Measurements from ENCODE around the gene KIF16B. TPM values are rescaled to one million over a fixed set of nuclear protein-coding genes. Genes with fewer than 3 reads are reported as not detected.

The KIF16B gene
- total RNA-seq, 1 donor from 2014 or later, result 9.1 TPM

DNA sequence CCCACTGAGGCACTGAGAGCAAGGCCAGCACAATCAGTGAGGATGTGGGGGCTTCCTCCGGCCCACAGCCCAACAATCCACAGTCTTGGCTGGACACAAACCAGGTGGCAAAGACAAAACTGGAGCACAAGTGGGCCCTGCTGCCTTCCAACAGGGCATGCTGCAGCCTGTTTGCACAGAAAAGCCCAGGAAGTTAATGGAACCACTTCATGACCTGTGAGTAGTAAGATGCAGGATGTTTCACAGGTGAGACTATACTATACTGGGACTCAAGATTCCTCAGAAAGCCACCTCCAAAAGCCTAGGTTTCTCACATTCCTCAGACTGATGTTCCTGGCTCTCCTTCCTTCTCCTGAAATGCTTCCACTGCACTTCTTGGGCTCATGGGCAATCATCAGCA, 235.5 kb downstream of the KIF16B start:
- no peak for ATAC-seq (ENCODE audit: low read depth)
- intact Hi-C loops (cut with micrococcal nuclease), result no loop called here
- peaks cover 11% of the 10 kb centered on the region for H3K9me3 Mint-ChIP-seq
- TF ChIP-seq, protein P1, sequence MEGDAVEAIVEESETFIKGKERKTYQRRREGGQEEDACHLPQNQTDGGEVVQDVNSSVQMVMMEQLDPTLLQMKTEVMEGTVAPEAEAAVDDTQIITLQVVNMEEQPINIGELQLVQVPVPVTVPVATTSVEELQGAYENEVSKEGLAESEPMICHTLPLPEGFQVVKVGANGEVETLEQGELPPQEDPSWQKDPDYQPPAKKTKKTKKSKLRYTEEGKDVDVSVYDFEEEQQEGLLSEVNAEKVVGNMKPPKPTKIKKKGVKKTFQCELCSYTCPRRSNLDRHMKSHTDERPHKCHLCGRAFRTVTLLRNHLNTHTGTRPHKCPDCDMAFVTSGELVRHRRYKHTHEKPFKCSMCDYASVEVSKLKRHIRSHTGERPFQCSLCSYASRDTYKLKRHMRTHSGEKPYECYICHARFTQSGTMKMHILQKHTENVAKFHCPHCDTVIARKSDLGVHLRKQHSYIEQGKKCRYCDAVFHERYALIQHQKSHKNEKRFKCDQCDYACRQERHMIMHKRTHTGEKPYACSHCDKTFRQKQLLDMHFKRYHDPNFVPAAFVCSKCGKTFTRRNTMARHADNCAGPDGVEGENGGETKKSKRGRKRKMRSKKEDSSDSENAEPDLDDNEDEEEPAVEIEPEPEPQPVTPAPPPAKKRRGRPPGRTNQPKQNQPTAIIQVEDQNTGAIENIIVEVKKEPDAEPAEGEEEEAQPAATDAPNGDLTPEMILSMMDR (IDR thresholded peaks at IDR 0.05), result no peak
- no peak overlapping the region for H3K4me3 Mint-ChIP-seq
- H3K4me1 Mint-ChIP-seq, result no peaks in the 10 kb centered on the region
- H3K27ac Mint-ChIP-seq, result no peak overlapping the region
- H3K36me3 Mint-ChIP-seq (ENCODE audit: low read depth), result peaks cover 28% of the 10 kb centered on the region
- no peak for DNase-seq
- ChIA-PET POLR2A (no interaction called here), CTCF (no interaction called here)
- H3K27me3 Mint-ChIP-seq, result no peaks in the 10 kb centered on the region

DNA sequence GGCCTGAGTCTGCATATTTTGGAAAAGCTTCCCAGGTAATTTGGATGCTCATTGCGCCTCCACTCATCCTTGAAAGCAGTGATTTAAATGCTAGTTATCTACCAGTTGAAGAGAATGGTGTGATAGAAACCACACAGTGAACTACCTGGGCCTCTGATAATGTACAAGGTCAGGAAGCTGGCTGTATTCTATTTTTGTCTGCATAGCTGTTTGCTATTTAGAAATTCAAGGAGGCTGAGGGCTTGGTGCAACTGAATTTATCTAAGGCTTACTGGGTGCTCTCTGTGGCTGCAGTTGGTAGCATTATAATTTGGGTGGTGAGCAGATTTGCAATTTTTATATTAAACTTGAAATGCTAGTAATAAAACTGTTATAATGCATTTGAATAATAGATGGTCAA, 245.6 kb downstream of the KIF16B start:
- Mint-ChIP-seq H3K9me3 (peaks cover 13% of the 10 kb centered on the region), H3K27me3 (no peaks in the 10 kb centered on the region), H3K4me1 (peaks cover 2% of the 10 kb centered on the region), H3K4me3 (no peak overlapping the region), H3K27ac (no peak overlapping the region), H3K36me3 (ENCODE audit: low read depth) (peaks cover 40% of the 10 kb centered on the region)
- CTCF ChIA-PET, result no interaction called here
- ATAC-seq (ENCODE audit: low read depth) (no peak), DNase-seq (no peak)
- intact Hi-C loops (cut with micrococcal nuclease), result no loop called here
- POLR2A ChIA-PET, result no interaction called here
- TF ChIP-seq, protein P1 (IDR thresholded peaks at IDR 0.05), result no peak

DNA sequence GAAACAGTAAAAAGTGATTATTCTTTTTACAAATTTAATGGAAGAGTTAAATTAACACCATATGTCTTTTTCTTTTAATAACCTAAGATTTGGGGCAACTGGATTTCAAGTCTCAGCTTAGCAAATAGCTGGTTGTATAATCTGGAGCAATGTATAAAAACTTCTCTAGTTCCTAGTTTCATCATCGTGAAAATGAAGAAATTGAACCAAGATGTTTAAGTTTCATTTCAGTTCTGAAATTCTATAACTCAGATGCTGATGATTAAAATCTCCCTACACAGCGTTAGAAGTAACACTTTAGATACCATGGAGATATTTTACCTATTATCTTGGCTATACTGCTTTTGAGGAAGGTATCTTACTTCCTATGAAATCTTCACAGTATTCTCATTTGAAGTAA, 252.0 kb downstream of the KIF16B start:
- TF ChIP-seq, protein P1 (IDR thresholded peaks at IDR 0.05), result no peak
- DNase-seq (no peak), ATAC-seq (ENCODE audit: low read depth) (no peak)
- intact Hi-C loops (cut with micrococcal nuclease), result no loop called here
- Mint-ChIP-seq H3K9me3 (peaks cover 13% of the 10 kb centered on the region), H3K36me3 (ENCODE audit: low read depth) (peaks cover 18% of the 10 kb centered on the region), H3K27ac (no peak overlapping the region), H3K27me3 (no peaks in the 10 kb centered on the region), H3K4me1 (peaks cover 16% of the 10 kb centered on the region), H3K4me3 (no peak overlapping the region)
- POLR2A ChIA-PET, result no interaction called here
- CTCF ChIA-PET, result no interaction called here

DNA sequence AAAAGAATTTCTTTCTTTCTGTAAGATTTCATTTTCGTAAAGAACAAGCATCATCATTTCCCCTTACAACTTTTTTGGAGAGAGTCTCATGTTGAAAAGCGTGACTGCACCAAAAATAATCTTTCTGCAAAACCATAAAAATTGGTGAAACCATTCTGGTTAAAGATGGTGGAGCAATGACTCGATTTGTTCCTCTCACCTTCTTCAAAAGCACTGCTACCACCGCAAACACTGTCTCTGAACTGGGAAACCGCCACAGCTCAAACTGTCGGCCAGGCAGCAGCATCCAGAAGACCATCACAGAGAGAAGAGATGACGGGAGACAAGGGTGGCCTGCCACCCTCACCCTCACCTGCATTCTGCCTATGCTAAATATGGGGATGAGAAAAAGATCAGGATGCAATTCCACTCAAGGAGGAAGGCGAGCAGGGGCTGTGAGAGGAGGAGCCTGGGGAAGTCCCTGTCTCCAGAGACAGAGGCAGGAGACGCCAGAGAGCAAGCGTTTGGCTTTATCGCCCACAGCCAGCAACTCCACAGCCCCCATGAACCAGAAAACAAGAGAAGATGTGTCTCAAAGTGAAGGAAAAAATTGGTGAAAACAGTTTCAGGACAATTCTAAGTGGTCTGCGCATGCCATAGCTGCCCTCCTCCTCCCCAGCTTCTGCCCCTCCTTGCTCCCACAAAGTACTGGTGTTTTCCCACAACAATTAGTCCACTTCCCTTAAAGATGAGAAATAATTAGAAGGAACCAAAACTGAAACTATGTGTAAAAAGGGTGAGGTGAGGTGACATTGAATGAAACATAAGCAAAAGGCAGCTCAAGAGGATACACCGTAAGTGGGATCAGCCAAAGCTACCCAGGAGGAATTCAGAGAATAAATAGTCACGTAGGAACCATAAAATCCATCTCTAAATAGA, 255.5 kb downstream of the KIF16B start:
- CTCF ChIA-PET, result no interaction called here
- TF ChIP-seq, protein P1 (IDR thresholded peaks at IDR 0.05), result no peak
- POLR2A ChIA-PET, result no interaction called here
- peak; percentile 25 for ATAC-seq (ENCODE audit: low read depth)
- H3K9me3 Mint-ChIP-seq, result no peaks in the 10 kb centered on the region
- H3K36me3 Mint-ChIP-seq (ENCODE audit: low read depth), result peaks cover 11% of the 10 kb centered on the region
- peaks cover 23% of the 10 kb centered on the region for H3K4me1 Mint-ChIP-seq
- no peaks in the 10 kb centered on the region for H3K27me3 Mint-ChIP-seq
- peak overlapping the region; percentile 64 for H3K27ac Mint-ChIP-seq
- DNase-seq, result no peak
- peak overlapping the region; percentile 62 for H3K4me3 Mint-ChIP-seq
- intact Hi-C loops (cut with micrococcal nuclease), result loop anchor here (10.0 kb wide), 1 partner anchor 997 kb away; no protein-coding TSS in a partner anchor

DNA sequence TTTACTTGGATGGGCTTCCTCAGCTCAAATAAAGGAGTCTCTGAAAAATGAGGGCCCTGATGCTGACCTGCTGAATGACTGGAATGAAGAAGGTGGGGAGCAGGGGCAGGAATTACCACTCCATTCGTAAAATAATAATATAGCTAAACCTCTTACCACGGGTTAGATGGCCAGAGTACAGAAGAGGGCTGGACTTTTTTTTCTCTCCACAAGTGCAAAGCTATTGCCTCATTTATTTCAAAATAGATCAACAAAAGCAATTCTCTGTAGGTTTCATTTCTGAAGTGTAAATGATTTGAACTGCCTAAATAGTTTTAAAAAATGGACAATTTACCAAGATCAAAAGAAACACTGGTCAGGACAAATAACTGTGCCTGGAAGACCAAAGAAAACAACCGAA, 256.7 kb downstream of the KIF16B start:
- DNase-seq (no peak), ATAC-seq (ENCODE audit: low read depth) (no peak)
- no peak overlapping the region for H3K27ac Mint-ChIP-seq
- POLR2A ChIA-PET, result no interaction called here
- H3K4me1 Mint-ChIP-seq, result peaks cover 23% of the 10 kb centered on the region
- TF ChIP-seq, protein P1 (IDR thresholded peaks at IDR 0.05), result no peak
- no peak overlapping the region for H3K4me3 Mint-ChIP-seq
- H3K9me3 Mint-ChIP-seq, result no peaks in the 10 kb centered on the region
- H3K36me3 Mint-ChIP-seq (ENCODE audit: low read depth), result peaks cover 16% of the 10 kb centered on the region
- intact Hi-C loops (cut with micrococcal nuclease), result loop anchor here (10.0 kb wide), 1 partner anchor 998 kb away; no protein-coding TSS in a partner anchor
- no peaks in the 10 kb centered on the region for H3K27me3 Mint-ChIP-seq
- CTCF ChIA-PET, result no interaction called here

All from activated B cell treated with CpG ODN at 0.5 μM for 24 hours (primary cell).